CD4-positive, CD25-positive, alpha-beta regulatory T cell (primary cell): Measurements from ENCODE around the gene CHST9. TPM values are rescaled to one million over a fixed set of nuclear protein-coding genes. Genes with fewer than 3 reads are reported as not detected.

Experiments used
- ATAC-seq, 2 donors: fragments of 150-1000 bp; cut with Tn5 transposase; one replicate each; pipeline ENCODE4 v1.10.0; 2021; ENCODE audit warnings: low read depth in 2 of 2, moderate number of reproducible peaks in 2 of 2, moderate library complexity in 1 of 2
- DNase-seq, 3 donors: peaks; one replicate each; pipeline versions ENCODE4 v3.0.0 to v3.0.0-alpha.2; 2012 to 2022; ENCODE audit warnings: mixed read lengths in 1 of 3
- H3K27ac ChIP-seq: one replicate; pipeline ENCODE4 v1.7.0; 2013; ENCODE audit warnings: mild to moderate bottlenecking, low read length; ENCODE audit not compliant: insufficient read depth, poor library complexity, severe bottlenecking
- H3K27me3 ChIP-seq: one replicate; pipeline ENCODE4 v1.7.0; 2013; ENCODE audit warnings: low read length; ENCODE audit not compliant: control insufficient read depth, insufficient read depth
- H3K36me3 ChIP-seq: one replicate; pipeline ENCODE4 v1.7.0; 2013; ENCODE audit warnings: mild to moderate bottlenecking, low read length, moderate library complexity; ENCODE audit not compliant: control insufficient read depth, insufficient read depth
- H3K4me1 ChIP-seq: 2 replicates; pipeline ENCODE4 v1.7.0; 2013; ENCODE audit warnings: mild to moderate bottlenecking, low read length; ENCODE audit not compliant: insufficient read depth, control insufficient read depth, poor library complexity, severe bottlenecking
- H3K4me3 ChIP-seq: one replicate; pipeline ENCODE4 v1.7.0; 2013; ENCODE audit warnings: low read depth, mild to moderate bottlenecking, low read length, moderate library complexity
- H3K9me3 ChIP-seq, 2 experiments: 1 replicate in 1 of 2; 2 replicates in 1 of 2; pipeline ENCODE4 v1.7.0; 2013; ENCODE audit warnings: low read length in 2 of 2, mild to moderate bottlenecking in 1 of 2, moderate library complexity in 1 of 2; ENCODE audit not compliant: control insufficient read depth in 2 of 2
- H3K27ac Mint-ChIP-seq, 3 donors: one replicate each; pipeline ENCODE4 v1.8.0; 2020 to 2022; ENCODE audit warnings: mild to moderate bottlenecking in 3 of 3, mixed read lengths in 3 of 3, moderate library complexity in 2 of 3
- H3K27me3 Mint-ChIP-seq: one replicate; pipeline ENCODE4 v1.8.0; 2022; ENCODE audit warnings: mild to moderate bottlenecking, mixed read lengths
- H3K36me3 Mint-ChIP-seq: one replicate; pipeline ENCODE4 v1.8.0; 2020; ENCODE audit warnings: mixed read lengths
- H3K4me1 Mint-ChIP-seq, 4 donors: one replicate each; pipeline ENCODE4 v1.8.0; 2020 to 2022; ENCODE audit warnings: mixed read lengths in 4 of 4, mild to moderate bottlenecking in 1 of 4
- H3K4me3 Mint-ChIP-seq, 4 donors: one replicate each; pipeline ENCODE4 v1.8.0; 2020 to 2022; ENCODE audit warnings: mild to moderate bottlenecking in 4 of 4, mixed read lengths in 4 of 4, moderate library complexity in 3 of 4
- H3K9me3 Mint-ChIP-seq, 7 donors: one replicate each; pipeline ENCODE4 v1.8.0; 2020 to 2022; ENCODE audit warnings: mixed read lengths in 7 of 7, mild to moderate bottlenecking in 3 of 7, moderate library complexity in 2 of 7
- polyA plus RNA-seq, 4 donors: library from polyadenylated mRNA; unstranded; fragments of 300-500 nt; fragmentation: Illumina TruSeq; gene quantifications; one replicate each; pipeline ENCODE4 v1.2.3, GENCODE V29; 2021
- total RNA-seq: library from RNA; stranded (reverse); gene quantifications from one replicate; pipeline ENCODE4 v1.2.3, GENCODE V29; 2022

The CHST9 gene
- total and polyA plus RNA-seq, 5 donors from 2014 or later, result not detected

DNA sequence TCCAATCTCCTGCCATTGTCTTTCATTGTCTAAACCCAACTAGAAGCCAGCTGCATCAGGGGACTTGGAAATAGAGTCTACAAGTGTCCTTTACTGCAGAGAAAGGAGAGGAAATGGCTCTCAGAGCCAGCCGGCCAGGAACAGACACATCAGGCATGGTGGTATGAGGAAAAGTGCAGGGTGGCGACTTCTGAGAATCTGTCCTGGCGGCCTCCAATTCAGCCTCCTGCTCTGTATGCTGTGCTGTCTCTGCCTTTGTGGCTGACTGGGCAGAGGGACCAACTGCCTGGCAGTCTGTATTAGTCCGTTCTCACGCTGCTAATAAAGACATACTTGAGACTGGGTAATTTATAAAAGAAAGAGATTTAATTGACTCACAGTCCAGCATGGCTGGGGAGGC, 282.8 kb downstream of the CHST9 start:
- DNase-seq, result no peak
- Mint-ChIP-seq H3K4me3 (no peak overlapping the region), H3K27me3 (no peaks in the 10 kb centered on the region), H3K27ac (no peak overlapping the region), H3K36me3 (no peaks in the 10 kb centered on the region), H3K9me3 (peaks cover 0 to 24% (median 17%) of the 10 kb centered on the region in 7 donors), H3K4me1 (no peaks in the 10 kb centered on the region)
- H3K27ac ChIP-seq, result no peak overlapping the region
- H3K4me3 ChIP-seq, result no peak overlapping the region
- H3K36me3 ChIP-seq, result no peaks in the 10 kb centered on the region
- no peaks in the 10 kb centered on the region for H3K27me3 ChIP-seq
- H3K9me3 ChIP-seq, result peaks cover 0 to 10% of the 10 kb centered on the region in 2 experiments
- no peaks in the 10 kb centered on the region for H3K4me1 ChIP-seq
- no peak for ATAC-seq

DNA sequence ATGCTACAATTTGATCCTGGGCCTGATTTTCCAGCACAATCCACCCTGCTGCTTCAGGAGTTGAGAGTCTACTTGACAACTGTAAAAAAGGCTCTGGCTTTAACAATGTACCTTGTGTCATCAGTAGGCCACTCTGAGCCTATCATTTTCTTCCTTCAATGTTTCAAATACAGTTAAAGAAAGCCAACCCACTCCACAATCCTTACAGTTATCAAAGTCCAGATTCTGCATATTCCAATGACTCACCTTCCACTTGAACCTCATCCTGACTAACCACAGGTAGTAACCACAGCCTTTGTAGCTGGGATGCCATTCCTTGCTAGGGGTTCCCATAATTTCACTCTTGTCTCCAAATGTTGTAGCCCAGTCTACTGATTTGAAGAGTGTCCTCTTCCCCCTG, 284.1 kb downstream of the CHST9 start:
- Mint-ChIP-seq H3K27me3 (no peaks in the 10 kb centered on the region), H3K27ac (no peak overlapping the region)

DNA sequence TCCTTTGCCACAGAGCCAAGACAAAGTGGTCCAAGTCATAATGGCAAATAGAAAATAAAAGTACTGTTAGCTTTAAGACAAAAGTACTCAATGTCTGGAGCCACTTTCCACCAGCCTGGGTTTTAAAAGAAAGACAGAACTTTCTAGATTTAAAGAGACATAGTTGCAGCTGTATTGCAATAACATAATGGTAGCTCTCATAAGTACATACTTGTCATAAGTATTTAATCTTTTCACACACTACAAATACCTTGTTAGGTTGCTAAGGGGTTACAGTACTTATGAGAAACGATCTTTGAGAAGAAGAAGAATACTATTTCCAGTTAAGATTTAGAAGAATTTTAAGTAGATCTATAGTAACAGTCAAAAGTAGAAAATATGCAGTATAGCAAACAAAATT, 290.7 kb downstream of the CHST9 start:
- H3K9me3 ChIP-seq, result no peaks in the 10 kb centered on the region
- no peak overlapping the region for H3K4me3 ChIP-seq
- no peak for DNase-seq
- peaks cover 0 to 4% (median 0%) of the 10 kb centered on the region in 4 donors for H3K4me1 Mint-ChIP-seq
- H3K27me3 ChIP-seq, result no peaks in the 10 kb centered on the region
- no peaks in the 10 kb centered on the region for H3K27me3 Mint-ChIP-seq
- H3K36me3 Mint-ChIP-seq, result no peaks in the 10 kb centered on the region
- no peak overlapping the region for H3K27ac ChIP-seq
- no peak for ATAC-seq
- peaks cover under 1 to 6% (median 3%) of the 10 kb centered on the region in 7 donors for H3K9me3 Mint-ChIP-seq
- H3K4me3 Mint-ChIP-seq, result no peak overlapping the region
- no peak overlapping the region for H3K27ac Mint-ChIP-seq
- no peaks in the 10 kb centered on the region for H3K36me3 ChIP-seq
- no peaks in the 10 kb centered on the region for H3K4me1 ChIP-seq

More for the DNA sequence above, 284.1 kb downstream of the CHST9 start:
- Mint-ChIP-seq H3K9me3 (peaks cover 0 to 18% (median 11%) of the 10 kb centered on the region in 7 donors), H3K36me3 (no peaks in the 10 kb centered on the region), H3K4me3 (no peak overlapping the region), H3K4me1 (no peaks in the 10 kb centered on the region)
- Histone ChIP-seq H3K4me1 (no peaks in the 10 kb centered on the region), H3K4me3 (no peak overlapping the region), H3K9me3 (peaks cover 0 to 7% of the 10 kb centered on the region in 2 experiments), H3K36me3 (no peaks in the 10 kb centered on the region), H3K27ac (no peak overlapping the region), H3K27me3 (no peaks in the 10 kb centered on the region)
- no peak for ATAC-seq
- DNase-seq, result no peak

DNA sequence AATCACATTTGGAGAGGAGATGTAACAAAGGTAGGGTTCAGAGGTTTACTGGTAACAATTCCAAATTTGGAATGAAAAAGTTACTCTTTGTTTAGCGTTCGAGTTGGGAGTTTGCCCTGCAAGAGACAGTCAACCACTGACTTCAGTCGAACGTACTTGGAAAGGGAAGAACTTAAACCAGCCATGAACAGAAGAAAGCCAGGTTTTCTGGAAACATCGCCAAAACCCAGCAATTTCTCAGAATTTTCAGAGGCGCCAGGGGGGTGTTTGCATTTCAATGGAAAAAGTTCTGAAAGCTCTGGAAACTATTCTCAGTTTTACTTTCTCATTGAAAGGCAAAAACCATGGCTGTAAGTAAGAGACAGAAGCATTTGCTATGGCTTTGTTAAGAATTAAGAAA, 291.1 kb downstream of the CHST9 start:
- no peaks in the 10 kb centered on the region for H3K27me3 ChIP-seq
- H3K27me3 Mint-ChIP-seq, result no peaks in the 10 kb centered on the region
- no peak overlapping the region for H3K4me3 ChIP-seq
- H3K36me3 Mint-ChIP-seq, result no peaks in the 10 kb centered on the region
- H3K27ac ChIP-seq, result no peak overlapping the region
- H3K27ac Mint-ChIP-seq, result no peak overlapping the region
- no peak overlapping the region for H3K4me3 Mint-ChIP-seq
- no peaks in the 10 kb centered on the region for H3K4me1 ChIP-seq
- H3K4me1 Mint-ChIP-seq, result peaks cover 0 to 4% (median 0%) of the 10 kb centered on the region in 4 donors
- ATAC-seq (no peak), DNase-seq (no peak)
- H3K9me3 ChIP-seq, result no peaks in the 10 kb centered on the region
- H3K36me3 ChIP-seq, result no peaks in the 10 kb centered on the region
- peaks cover 2 to 6% (median 3%) of the 10 kb centered on the region in 7 donors for H3K9me3 Mint-ChIP-seq

DNA sequence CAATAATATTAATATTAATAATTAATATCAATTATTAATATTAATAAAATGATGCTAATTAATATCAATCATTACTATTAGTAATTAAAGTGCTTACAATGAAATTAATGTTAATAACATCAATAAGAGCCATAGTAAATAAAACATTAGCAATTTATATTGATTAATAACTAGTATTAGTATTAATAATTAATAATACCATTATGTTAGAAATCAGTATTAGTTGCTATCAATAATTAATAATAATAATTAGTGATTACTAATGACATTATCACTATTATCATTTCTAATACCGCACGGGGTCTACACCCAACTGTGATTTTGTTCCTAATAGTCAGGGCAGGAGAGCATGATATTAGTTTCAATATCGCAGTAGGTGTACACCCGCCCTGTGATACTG, 296.8 kb downstream of the CHST9 start:
- Histone ChIP-seq H3K36me3 (no peaks in the 10 kb centered on the region), H3K4me1 (no peaks in the 10 kb centered on the region), H3K27ac (no peak overlapping the region), H3K27me3 (no peaks in the 10 kb centered on the region), H3K4me3 (no peak overlapping the region), H3K9me3 (no peaks in the 10 kb centered on the region)
- peaks cover 0 to 4% (median 3%) of the 10 kb centered on the region in 7 donors for H3K9me3 Mint-ChIP-seq
- H3K27me3 Mint-ChIP-seq, result peaks cover 4% of the 10 kb centered on the region
- DNase-seq, result no peak
- H3K27ac Mint-ChIP-seq, result no peak overlapping the region
- no peak overlapping the region for H3K4me3 Mint-ChIP-seq
- H3K36me3 Mint-ChIP-seq, result no peaks in the 10 kb centered on the region
- no peak for ATAC-seq
- peaks cover 0 to 4% (median 0%) of the 10 kb centered on the region in 4 donors for H3K4me1 Mint-ChIP-seq

DNA sequence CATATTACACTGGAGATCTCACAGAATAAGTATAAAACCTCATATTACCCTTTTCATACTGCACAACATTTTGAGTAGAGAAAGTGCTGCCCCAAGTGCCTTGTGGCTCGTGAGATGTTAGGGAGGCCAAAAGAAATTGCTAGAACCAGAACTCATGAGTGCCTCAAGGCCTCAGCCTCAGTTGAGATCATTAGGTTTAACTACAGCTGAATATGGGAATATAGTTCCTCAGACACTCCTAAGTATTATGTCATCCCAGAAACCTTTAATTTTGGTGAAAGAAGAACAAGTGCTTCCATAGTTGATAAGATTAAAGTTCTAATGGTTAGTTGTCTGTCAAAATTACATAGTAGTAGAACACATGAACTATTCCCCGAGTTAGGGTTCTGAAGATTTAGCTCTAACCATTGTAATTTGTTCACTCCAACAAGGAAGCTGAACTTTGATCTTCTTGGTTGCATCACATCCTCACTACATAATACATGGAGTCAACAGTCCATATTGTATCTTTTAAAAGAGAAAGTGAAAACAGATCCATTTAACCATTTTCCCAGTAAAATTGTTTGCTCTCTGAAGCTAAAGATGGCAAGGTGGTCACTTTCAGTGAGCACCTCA, 310.0 kb downstream of the CHST9 start:
- Histone ChIP-seq H3K4me1 (no peaks in the 10 kb centered on the region), H3K9me3 (no peaks in the 10 kb centered on the region), H3K27me3 (no peaks in the 10 kb centered on the region), H3K27ac (no peak overlapping the region), H3K4me3 (no peak overlapping the region), H3K36me3 (no peaks in the 10 kb centered on the region)
- Mint-ChIP-seq H3K27me3 (no peaks in the 10 kb centered on the region), H3K36me3 (no peaks in the 10 kb centered on the region), H3K4me1 (no peaks in the 10 kb centered on the region), H3K9me3 (peaks cover 0 to 18% (median 6%) of the 10 kb centered on the region in 7 donors), H3K27ac (no peak overlapping the region), H3K4me3 (no peak overlapping the region)
- DNase-seq (no peak), ATAC-seq (no peak)

DNA sequence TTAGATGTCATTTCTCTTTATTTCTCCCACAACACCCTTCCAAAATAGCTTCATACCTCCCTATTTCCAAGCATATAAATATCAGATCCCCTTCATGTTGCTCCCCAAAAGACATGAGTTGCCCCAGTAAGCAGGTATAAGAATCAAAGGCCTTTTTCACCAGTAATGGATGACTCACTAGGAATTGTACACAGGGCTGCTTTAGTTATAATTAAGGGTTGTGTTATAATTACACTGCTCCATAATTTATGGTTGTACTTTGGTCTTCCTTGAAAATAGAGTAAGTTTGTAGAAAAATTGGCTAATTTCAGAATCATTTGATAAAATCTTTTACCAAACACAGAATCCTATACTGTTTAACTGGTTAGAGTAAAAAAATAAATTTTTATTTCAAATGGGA, 310.8 kb downstream of the CHST9 start:
- peaks cover 0 to 16% (median 4%) of the 10 kb centered on the region in 7 donors for H3K9me3 Mint-ChIP-seq
- H3K9me3 ChIP-seq, result no peaks in the 10 kb centered on the region
- H3K36me3 Mint-ChIP-seq, result no peaks in the 10 kb centered on the region
- no peaks in the 10 kb centered on the region for H3K4me1 Mint-ChIP-seq
- ATAC-seq (no peak), DNase-seq (no peak)
- H3K4me3 ChIP-seq, result no peak overlapping the region
- H3K27ac Mint-ChIP-seq, result no peak overlapping the region
- no peak overlapping the region for H3K4me3 Mint-ChIP-seq
- H3K27ac ChIP-seq, result no peak overlapping the region
- no peaks in the 10 kb centered on the region for H3K4me1 ChIP-seq
- no peaks in the 10 kb centered on the region for H3K27me3 Mint-ChIP-seq
- H3K36me3 ChIP-seq, result no peaks in the 10 kb centered on the region
- no peaks in the 10 kb centered on the region for H3K27me3 ChIP-seq

DNA sequence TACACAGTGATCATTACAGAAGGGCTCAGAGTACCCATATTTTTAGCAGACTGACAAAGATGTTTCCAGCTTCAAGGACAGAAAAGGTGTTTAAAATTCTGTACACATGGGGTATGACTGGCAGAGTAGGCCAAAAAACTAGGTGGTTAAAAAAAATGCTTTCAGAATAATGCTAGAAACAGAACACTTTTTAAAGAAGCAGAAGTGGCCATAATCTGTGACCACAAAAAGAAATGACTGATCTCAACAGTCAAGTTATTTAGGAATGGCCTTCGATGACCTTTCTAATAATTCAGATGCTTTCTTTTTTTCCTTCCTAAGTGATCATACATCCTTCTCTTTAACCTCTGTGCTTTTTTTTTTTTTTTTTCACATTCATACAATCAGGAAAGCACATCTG, 315.5 kb downstream of the CHST9 start:
- H3K36me3 ChIP-seq, result no peaks in the 10 kb centered on the region
- no peak for ATAC-seq
- no peaks in the 10 kb centered on the region for H3K4me1 ChIP-seq
- Mint-ChIP-seq H3K27ac (no peak overlapping the region), H3K4me3 (no peak overlapping the region), H3K9me3 (peaks cover 0 to 10% (median 0%) of the 10 kb centered on the region in 7 donors), H3K4me1 (no peaks in the 10 kb centered on the region), H3K27me3 (no peaks in the 10 kb centered on the region), H3K36me3 (no peaks in the 10 kb centered on the region)
- no peak for DNase-seq
- H3K4me3 ChIP-seq, result no peak overlapping the region
- H3K27me3 ChIP-seq, result no peaks in the 10 kb centered on the region
- H3K27ac ChIP-seq, result no peak overlapping the region
- H3K9me3 ChIP-seq, result no peaks in the 10 kb centered on the region
